ENCODE results near the gene XYLT1. TPM values are rescaled to one million over a fixed set of nuclear protein-coding genes. Genes with fewer than 3 reads are reported as not detected.

The XYLT1 gene
- total and polyA plus RNA-seq, 10 of the 15 experiments (the other 5 are each of a cell fraction or from before 2014, with no cell fraction given): 0.88 to 14.8 (median 5.8) TPM

DNA sequence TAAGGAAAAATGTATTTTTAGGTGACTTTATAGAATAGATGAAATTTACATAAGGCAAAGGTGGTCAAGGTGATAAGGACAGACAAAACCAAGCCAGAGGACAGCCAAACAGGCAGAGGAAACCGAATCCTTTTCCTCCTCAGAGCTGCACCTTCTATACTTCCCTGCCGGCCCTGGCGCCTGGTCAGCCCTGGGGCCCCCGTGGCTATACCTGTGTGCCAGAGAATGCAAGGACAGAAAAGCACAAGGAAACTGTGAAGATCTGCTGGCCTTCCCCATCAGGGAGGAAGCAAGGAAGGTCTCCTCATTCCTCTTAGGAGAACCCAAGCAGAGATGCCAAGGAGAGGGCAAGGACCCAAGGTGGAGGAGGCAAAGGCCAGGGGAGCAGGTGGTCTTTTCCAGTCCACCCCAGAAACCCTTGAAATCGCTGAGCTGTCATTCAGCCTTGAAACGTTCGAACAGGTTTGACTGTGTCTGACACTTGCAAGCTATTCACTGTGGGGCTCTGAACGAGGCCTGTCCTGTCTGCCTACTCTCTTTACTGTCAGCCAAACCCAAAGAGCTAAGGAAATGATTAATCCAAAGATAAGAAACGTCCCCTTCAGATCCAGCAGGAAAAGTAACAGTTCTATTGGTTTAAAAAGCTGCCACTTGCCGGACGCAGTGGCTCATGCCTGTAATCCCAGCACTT lies 114.4 kb downstream of the XYLT1 start:
- ChIA-PET CTCF (no interaction called here), SMC1A (ENCODE audit: uncharacterized antibody, unreplicated experiment) (no interaction called here), POLR2A (interaction anchor here (0.7 to 1.6 kb wide), 4 partner anchors 9 to 15 kb away, joined by 3 to 7 read pairs (median 3); no protein-coding TSS in a partner anchor), RAD21 (ENCODE audit: unreplicated experiment) (interaction anchor here (0.8 to 1.3 kb wide), 2 partner anchors 9 to 12 kb away, joined by 3 read pairs; no protein-coding TSS in a partner anchor)
- no peak overlapping the region for H3K9ac ChIP-seq (ENCODE audit: control insufficient read depth, insufficient read depth, low read length)
- H3K4me3 ChIP-seq: no peak overlapping the region
- H3K79me2 ChIP-seq (ENCODE audit: control insufficient read depth, insufficient read depth, low read length): no peaks in the 10 kb centered on the region
- TF ChIP-seq IRF4 (IDR thresholded peaks at IDR 0.05; ENCODE audit: low read depth, low read length): no peak
- no peak for TF ChIP-seq SIN3A (IDR thresholded peaks at IDR 0.05; ENCODE audit: low read depth, low read length)
- TF ChIP-seq TAF1 (IDR thresholded peaks at IDR 0.05; ENCODE audit: borderline replicate concordance, low read depth, low read length): no peak
- in situ Hi-C loops (cut with MboI): no loop called here
- H3K4me2 ChIP-seq (ENCODE audit: control insufficient read depth, insufficient read depth): no peak overlapping the region
- ATAC-seq: no peak
- WGBS (ENCODE audit: insufficient coverage, insufficient replicate concordance, low lambda C conversion rate, missing lambda C conversion rate): 42% methylated on average over 11 of the region's 11 CpGs
- no peak overlapping the region for H2AFZ ChIP-seq (ENCODE audit: control insufficient read depth, low read depth, low read length)
- intact Hi-C loops (cut with micrococcal nuclease; ENCODE audit: unreplicated experiment): no loop called here
- no peak for FAIRE-seq
- H3K27me3 ChIP-seq (replicated peaks in 1 of 2; ENCODE audit: control insufficient read depth in 2 of 2, insufficient read depth in 2 of 2, low read length in 1 of 2): no peaks in the 10 kb centered on the region
- H4K20me1 ChIP-seq (ENCODE audit: control insufficient read depth, insufficient read depth): no peaks in the 10 kb centered on the region
- H3K9me3 ChIP-seq (replicated peaks; ENCODE audit: control insufficient read depth, insufficient read depth, low read length): no peaks in the 10 kb centered on the region
- H3K4me1 ChIP-seq (ENCODE audit: control insufficient read depth, insufficient read depth, low read length): peaks cover 6% of the 10 kb centered on the region
- DNase-seq (ENCODE audit: low read depth, low spot score): no peak
- peaks cover 0 to 3% of the 10 kb centered on the region in 2 experiments; a peak in 1 of 4 replicates for H3K36me3 ChIP-seq (ENCODE audit: control insufficient read depth in 2 of 2, insufficient read depth in 2 of 2, low read length in 1 of 2)
- no peak overlapping the region for H3K27ac ChIP-seq (ENCODE audit: control insufficient read depth, insufficient read depth)
- no TSS peak for BruUV-seq (replicated peaks)

DNA sequence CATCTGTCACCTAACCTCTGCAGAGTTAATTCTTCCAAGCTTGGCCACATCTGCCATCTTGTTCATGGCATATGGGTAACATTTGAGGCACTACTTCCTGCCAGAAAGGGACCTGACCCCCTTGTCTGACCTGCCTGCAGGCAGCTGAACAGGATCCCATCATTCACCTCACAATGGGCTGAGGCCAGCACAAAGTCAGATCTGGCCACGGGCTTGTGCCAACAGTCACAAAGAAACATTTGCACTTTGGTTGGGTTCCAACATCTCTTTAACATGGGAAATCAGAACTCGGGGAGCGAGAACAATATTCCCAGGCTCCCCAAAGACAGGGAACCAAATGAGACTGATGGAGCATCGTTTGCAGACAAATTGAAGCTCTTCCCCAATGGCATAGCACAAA lies 116.1 kb downstream of the XYLT1 start:
- in situ Hi-C loops (cut with MboI): no loop called here
- ChIA-PET CTCF (interaction anchor here (0.6 kb wide), 2 partner anchors 13 to 16 kb away, joined by 3 read pairs; no protein-coding TSS in a partner anchor), POLR2A (interaction anchor here (0.7 to 1.1 kb wide), 2 partner anchors 12 to 15 kb away, joined by 3 read pairs; no protein-coding TSS in a partner anchor), SMC1A (ENCODE audit: uncharacterized antibody, unreplicated experiment) (interaction anchor here (2.6 kb wide), 1 partner anchor 15 kb away, joined by 8 read pairs; no protein-coding TSS in a partner anchor), RAD21 (ENCODE audit: unreplicated experiment) (no interaction called here)
- no peak for ATAC-seq
- no peaks in the 10 kb centered on the region for H3K79me2 ChIP-seq (ENCODE audit: control insufficient read depth, insufficient read depth, low read length)
- H3K9me3 ChIP-seq (replicated peaks; ENCODE audit: control insufficient read depth, insufficient read depth, low read length): no peaks in the 10 kb centered on the region
- no peak overlapping the region for H3K27ac ChIP-seq (ENCODE audit: control insufficient read depth, insufficient read depth)
- peaks cover 0 to 3% of the 10 kb centered on the region in 2 experiments; a peak in 1 of 4 replicates for H3K36me3 ChIP-seq (ENCODE audit: control insufficient read depth in 2 of 2, insufficient read depth in 2 of 2, low read length in 1 of 2)
- DNase-seq (ENCODE audit: low read depth, low spot score): no peak
- no peaks in the 10 kb centered on the region for H3K27me3 ChIP-seq (replicated peaks in 1 of 2; ENCODE audit: control insufficient read depth in 2 of 2, insufficient read depth in 2 of 2, low read length in 1 of 2)
- 51% methylated on average over 4 of the region's 4 CpGs for WGBS (ENCODE audit: insufficient coverage, insufficient replicate concordance, low lambda C conversion rate, missing lambda C conversion rate)
- intact Hi-C loops (cut with micrococcal nuclease; ENCODE audit: unreplicated experiment): no loop called here
- no peak overlapping the region for H3K9ac ChIP-seq (ENCODE audit: control insufficient read depth, insufficient read depth, low read length)
- no peak overlapping the region for H3K4me3 ChIP-seq
- FAIRE-seq: no peak
- H3K4me1 ChIP-seq (ENCODE audit: control insufficient read depth, insufficient read depth, low read length): peaks cover 5% of the 10 kb centered on the region
- no peak overlapping the region for H3K4me2 ChIP-seq (ENCODE audit: control insufficient read depth, insufficient read depth)
- BruUV-seq (replicated peaks): no TSS peak
- no peaks in the 10 kb centered on the region for H4K20me1 ChIP-seq (ENCODE audit: control insufficient read depth, insufficient read depth)
- no peak overlapping the region for H2AFZ ChIP-seq (ENCODE audit: control insufficient read depth, low read depth, low read length)
- TF ChIP-seq, protein P1, sequence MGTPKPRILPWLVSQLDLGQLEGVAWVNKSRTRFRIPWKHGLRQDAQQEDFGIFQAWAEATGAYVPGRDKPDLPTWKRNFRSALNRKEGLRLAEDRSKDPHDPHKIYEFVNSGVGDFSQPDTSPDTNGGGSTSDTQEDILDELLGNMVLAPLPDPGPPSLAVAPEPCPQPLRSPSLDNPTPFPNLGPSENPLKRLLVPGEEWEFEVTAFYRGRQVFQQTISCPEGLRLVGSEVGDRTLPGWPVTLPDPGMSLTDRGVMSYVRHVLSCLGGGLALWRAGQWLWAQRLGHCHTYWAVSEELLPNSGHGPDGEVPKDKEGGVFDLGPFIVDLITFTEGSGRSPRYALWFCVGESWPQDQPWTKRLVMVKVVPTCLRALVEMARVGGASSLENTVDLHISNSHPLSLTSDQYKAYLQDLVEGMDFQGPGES (IDR thresholded peaks at IDR 0.05): no peak
- TF ChIP-seq, protein P2, sequence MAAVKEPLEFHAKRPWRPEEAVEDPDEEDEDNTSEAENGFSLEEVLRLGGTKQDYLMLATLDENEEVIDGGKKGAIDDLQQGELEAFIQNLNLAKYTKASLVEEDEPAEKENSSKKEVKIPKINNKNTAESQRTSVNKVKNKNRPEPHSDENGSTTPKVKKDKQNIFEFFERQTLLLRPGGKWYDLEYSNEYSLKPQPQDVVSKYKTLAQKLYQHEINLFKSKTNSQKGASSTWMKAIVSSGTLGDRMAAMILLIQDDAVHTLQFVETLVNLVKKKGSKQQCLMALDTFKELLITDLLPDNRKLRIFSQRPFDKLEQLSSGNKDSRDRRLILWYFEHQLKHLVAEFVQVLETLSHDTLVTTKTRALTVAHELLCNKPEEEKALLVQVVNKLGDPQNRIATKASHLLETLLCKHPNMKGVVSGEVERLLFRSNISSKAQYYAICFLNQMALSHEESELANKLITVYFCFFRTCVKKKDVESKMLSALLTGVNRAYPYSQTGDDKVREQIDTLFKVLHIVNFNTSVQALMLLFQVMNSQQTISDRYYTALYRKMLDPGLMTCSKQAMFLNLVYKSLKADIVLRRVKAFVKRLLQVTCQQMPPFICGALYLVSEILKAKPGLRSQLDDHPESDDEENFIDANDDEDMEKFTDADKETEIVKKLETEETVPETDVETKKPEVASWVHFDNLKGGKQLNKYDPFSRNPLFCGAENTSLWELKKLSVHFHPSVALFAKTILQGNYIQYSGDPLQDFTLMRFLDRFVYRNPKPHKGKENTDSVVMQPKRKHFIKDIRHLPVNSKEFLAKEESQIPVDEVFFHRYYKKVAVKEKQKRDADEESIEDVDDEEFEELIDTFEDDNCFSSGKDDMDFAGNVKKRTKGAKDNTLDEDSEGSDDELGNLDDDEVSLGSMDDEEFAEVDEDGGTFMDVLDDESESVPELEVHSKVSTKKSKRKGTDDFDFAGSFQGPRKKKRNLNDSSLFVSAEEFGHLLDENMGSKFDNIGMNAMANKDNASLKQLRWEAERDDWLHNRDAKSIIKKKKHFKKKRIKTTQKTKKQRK (IDR thresholded peaks at IDR 0.05; ENCODE audit: low read depth, low read length): no peak
- no peak for TF ChIP-seq PAX8 (IDR thresholded peaks at IDR 0.05)
- no peak for TF ChIP-seq HDGF (IDR thresholded peaks at IDR 0.05)
- TF ChIP-seq, protein P3, sequence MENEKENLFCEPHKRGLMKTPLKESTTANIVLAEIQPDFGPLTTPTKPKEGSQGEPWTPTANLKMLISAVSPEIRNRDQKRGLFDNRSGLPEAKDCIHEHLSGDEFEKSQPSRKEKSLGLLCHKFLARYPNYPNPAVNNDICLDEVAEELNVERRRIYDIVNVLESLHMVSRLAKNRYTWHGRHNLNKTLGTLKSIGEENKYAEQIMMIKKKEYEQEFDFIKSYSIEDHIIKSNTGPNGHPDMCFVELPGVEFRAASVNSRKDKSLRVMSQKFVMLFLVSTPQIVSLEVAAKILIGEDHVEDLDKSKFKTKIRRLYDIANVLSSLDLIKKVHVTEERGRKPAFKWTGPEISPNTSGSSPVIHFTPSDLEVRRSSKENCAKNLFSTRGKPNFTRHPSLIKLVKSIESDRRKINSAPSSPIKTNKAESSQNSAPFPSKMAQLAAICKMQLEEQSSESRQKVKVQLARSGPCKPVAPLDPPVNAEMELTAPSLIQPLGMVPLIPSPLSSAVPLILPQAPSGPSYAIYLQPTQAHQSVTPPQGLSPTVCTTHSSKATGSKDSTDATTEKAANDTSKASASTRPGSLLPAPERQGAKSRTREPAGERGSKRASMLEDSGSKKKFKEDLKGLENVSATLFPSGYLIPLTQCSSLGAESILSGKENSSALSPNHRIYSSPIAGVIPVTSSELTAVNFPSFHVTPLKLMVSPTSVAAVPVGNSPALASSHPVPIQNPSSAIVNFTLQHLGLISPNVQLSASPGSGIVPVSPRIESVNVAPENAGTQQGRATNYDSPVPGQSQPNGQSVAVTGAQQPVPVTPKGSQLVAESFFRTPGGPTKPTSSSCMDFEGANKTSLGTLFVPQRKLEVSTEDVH (IDR thresholded peaks at IDR 0.05; ENCODE audit: low read depth, partially characterized antibody): no peak
- TF ChIP-seq NR2C1 (IDR thresholded peaks at IDR 0.05): no peak

All from GM12878 (cell line).